Panc1 (cell line): ENCODE data around the gene PRRX1.

Experiments
- POLR2AphosphoS5 ChIP-seq: IDR thresholded peaks from 2 replicates; pipeline ENCODE4 v1.6.1; 2012; ENCODE audit warnings: mild to moderate bottlenecking, low read depth, low read length, moderate library complexity
- SIN3A ChIP-seq: IDR thresholded peaks from 2 replicates; pipeline ENCODE4 v1.6.1; 2012; ENCODE audit warnings: low read depth, mild to moderate bottlenecking, low read length, moderate library complexity, borderline replicate concordance; ENCODE audit not compliant: insufficient read depth
- TCF7L2 ChIP-seq: IDR thresholded peaks from 2 replicates; pipeline ENCODE4 v1.6.1; 2011; ENCODE audit warnings: mild to moderate bottlenecking, low read depth, low read length, inconsistent platforms
- TF ChIP-seq, protein P1 (sequence below): fragments of 450-650 bp; IDR thresholded peaks from 2 replicates; pipeline ENCODE4 v1.5.1; 2017; ENCODE audit warnings: mild to moderate bottlenecking

DNA sequence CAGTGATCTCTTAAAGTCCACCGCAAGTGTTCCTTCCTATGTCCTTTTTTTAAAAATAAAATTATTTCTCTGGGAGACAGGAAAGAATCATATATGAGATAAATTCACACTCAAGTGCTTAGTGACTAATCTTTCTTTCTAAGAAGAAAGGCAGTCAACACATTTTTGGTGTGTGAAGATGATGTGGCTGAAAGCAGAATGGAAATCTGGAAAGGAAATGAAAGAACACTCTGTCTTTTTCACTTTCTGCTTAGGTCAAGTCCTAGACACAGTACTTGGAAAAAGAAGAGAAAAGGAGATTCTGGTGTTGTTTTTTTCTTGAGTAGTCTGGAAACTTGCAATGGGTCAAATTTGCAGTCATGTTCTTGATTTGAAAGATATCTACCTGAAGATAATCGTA lies 45.5 kb upstream of the PRRX1 start:
- no peak for TF ChIP-seq POLR2AphosphoS5
- TF ChIP-seq, protein P1, sequence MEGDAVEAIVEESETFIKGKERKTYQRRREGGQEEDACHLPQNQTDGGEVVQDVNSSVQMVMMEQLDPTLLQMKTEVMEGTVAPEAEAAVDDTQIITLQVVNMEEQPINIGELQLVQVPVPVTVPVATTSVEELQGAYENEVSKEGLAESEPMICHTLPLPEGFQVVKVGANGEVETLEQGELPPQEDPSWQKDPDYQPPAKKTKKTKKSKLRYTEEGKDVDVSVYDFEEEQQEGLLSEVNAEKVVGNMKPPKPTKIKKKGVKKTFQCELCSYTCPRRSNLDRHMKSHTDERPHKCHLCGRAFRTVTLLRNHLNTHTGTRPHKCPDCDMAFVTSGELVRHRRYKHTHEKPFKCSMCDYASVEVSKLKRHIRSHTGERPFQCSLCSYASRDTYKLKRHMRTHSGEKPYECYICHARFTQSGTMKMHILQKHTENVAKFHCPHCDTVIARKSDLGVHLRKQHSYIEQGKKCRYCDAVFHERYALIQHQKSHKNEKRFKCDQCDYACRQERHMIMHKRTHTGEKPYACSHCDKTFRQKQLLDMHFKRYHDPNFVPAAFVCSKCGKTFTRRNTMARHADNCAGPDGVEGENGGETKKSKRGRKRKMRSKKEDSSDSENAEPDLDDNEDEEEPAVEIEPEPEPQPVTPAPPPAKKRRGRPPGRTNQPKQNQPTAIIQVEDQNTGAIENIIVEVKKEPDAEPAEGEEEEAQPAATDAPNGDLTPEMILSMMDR = no peak
- no peak for TF ChIP-seq SIN3A
- no peak for TF ChIP-seq TCF7L2
